ENCODE results near the gene STPG2.
"Not testable (repeated sequence)": the region's sequence is repeated elsewhere in the genome, so short reads cannot be mapped to it uniquely, and the experiment has no call there.

The STPG2 gene

DNA sequence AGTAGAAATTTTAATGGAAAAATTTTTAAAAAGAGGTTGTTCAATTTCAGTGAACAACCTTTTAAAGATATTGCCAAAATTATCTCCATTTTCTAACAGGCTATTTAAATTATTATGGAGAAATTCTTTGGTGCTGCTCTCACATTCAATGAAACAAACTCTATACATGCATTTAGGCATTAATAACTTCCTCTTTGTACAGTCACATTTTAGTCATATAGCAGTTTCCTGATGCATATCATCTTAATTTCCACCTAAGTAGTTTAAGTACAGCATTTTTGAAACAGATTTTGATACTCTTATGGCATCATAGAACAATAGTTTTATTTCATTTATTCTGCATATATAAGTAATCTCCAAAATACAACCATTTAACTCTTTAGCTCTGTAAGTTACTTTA lies 500.1 kb downstream of the STPG2 start:
- Histone ChIP-seq H3K4me3 (ENCODE audit: low read length) (no peak overlapping the region), H3K9me2 (replicated peaks; ENCODE audit: insufficient read depth, low read length) (no peaks in the 10 kb centered on the region), H3K4me2 (ENCODE audit: low read depth, low read length) (no peak overlapping the region), H3K79me2 (ENCODE audit: low read length) (no peaks in the 10 kb centered on the region), H3K27me3 (replicated peaks; ENCODE audit: insufficient read depth, low read length) (no peaks in the 10 kb centered on the region), H3K27ac (ENCODE audit: low read length) (no peak overlapping the region), H4K20me1 (ENCODE audit: insufficient read depth, low read length) (no peaks in the 10 kb centered on the region), H3K4me1 (ENCODE audit: low read length) (no peaks in the 10 kb centered on the region), H2AFZ (ENCODE audit: low read length) (no peak overlapping the region), H3F3A (ENCODE audit: insufficient read depth, low read length) (no peaks in the 10 kb centered on the region), H3K9ac (ENCODE audit: low read length) (no peak overlapping the region), H3K9me3 (replicated peaks; ENCODE audit: insufficient read depth, low read length) (no peaks in the 10 kb centered on the region), H3K36me3 (replicated peaks; ENCODE audit: insufficient read depth, low read length) (no peaks in the 10 kb centered on the region)
- DNase-seq: no peak
- TF ChIP-seq, protein P1, sequence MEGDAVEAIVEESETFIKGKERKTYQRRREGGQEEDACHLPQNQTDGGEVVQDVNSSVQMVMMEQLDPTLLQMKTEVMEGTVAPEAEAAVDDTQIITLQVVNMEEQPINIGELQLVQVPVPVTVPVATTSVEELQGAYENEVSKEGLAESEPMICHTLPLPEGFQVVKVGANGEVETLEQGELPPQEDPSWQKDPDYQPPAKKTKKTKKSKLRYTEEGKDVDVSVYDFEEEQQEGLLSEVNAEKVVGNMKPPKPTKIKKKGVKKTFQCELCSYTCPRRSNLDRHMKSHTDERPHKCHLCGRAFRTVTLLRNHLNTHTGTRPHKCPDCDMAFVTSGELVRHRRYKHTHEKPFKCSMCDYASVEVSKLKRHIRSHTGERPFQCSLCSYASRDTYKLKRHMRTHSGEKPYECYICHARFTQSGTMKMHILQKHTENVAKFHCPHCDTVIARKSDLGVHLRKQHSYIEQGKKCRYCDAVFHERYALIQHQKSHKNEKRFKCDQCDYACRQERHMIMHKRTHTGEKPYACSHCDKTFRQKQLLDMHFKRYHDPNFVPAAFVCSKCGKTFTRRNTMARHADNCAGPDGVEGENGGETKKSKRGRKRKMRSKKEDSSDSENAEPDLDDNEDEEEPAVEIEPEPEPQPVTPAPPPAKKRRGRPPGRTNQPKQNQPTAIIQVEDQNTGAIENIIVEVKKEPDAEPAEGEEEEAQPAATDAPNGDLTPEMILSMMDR (IDR thresholded peaks at IDR 0.05; ENCODE audit: low read length): no peak
- TF ChIP-seq EZH2 (optimal IDR thresholded peaks at IDR 0.05; ENCODE audit: low read depth, low read length) (no peak), EZH2phosphoT487 (IDR thresholded peaks at IDR 0.05; ENCODE audit: low read length) (no peak)

DNA sequence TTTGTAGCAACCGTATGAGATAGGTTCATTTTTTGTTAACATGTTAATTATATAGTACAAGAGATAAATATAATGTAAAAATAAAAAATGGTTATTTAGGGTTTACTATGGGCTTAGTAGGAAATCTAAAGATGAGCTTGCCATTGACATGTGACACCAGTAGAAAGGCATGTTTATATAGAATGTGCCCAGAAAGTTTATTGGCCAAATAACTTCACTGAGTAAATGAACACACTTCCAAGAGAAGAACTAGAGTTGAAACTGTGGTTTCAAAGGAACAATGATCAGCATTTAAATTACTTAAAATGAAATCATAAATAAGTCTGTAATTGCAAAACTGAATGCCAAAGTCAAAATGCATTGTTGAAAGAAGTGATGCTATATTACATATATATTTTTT lies 503.3 kb downstream of the STPG2 start:
- no peak overlapping the region for H3K27ac ChIP-seq (ENCODE audit: low read length)
- DNase-seq: no peak
- H3K79me2 ChIP-seq (ENCODE audit: low read length): no peaks in the 10 kb centered on the region
- H3K27me3 ChIP-seq (replicated peaks; ENCODE audit: insufficient read depth, low read length): no peaks in the 10 kb centered on the region
- H2AFZ ChIP-seq (ENCODE audit: low read length): no peak overlapping the region
- no peaks in the 10 kb centered on the region for H3K9me3 ChIP-seq (replicated peaks; ENCODE audit: insufficient read depth, low read length)
- H4K20me1 ChIP-seq (ENCODE audit: insufficient read depth, low read length): no peaks in the 10 kb centered on the region
- no peak overlapping the region for H3K9ac ChIP-seq (ENCODE audit: low read length)
- H3F3A ChIP-seq (ENCODE audit: insufficient read depth, low read length): no peaks in the 10 kb centered on the region
- no peaks in the 10 kb centered on the region for H3K4me1 ChIP-seq (ENCODE audit: low read length)
- no peaks in the 10 kb centered on the region for H3K36me3 ChIP-seq (replicated peaks; ENCODE audit: insufficient read depth, low read length)
- H3K4me2 ChIP-seq (ENCODE audit: low read depth, low read length): no peak overlapping the region
- TF ChIP-seq EZH2phosphoT487 (IDR thresholded peaks at IDR 0.05; ENCODE audit: low read length) (no peak), EZH2 (optimal IDR thresholded peaks at IDR 0.05; ENCODE audit: low read depth, low read length) (no peak)
- TF ChIP-seq, protein P1 (IDR thresholded peaks at IDR 0.05; ENCODE audit: low read length): no peak
- H3K4me3 ChIP-seq (ENCODE audit: low read length): no peak overlapping the region
- no peaks in the 10 kb centered on the region for H3K9me2 ChIP-seq (replicated peaks; ENCODE audit: insufficient read depth, low read length)

- H2AFZ ChIP-seq (ENCODE audit: low read length); H4K20me1 ChIP-seq (ENCODE audit: insufficient read depth, low read length); H3K4me1 ChIP-seq (ENCODE audit: low read length); H3K27ac ChIP-seq (ENCODE audit: low read length); H3K36me3 ChIP-seq (replicated peaks; ENCODE audit: insufficient read depth, low read length); H3K4me2 ChIP-seq (ENCODE audit: low read depth, low read length); H3F3A ChIP-seq (ENCODE audit: insufficient read depth, low read length); H3K4me3 ChIP-seq (ENCODE audit: low read length); H3K9me3 ChIP-seq (replicated peaks; ENCODE audit: insufficient read depth, low read length); H3K9me2 ChIP-seq (replicated peaks; ENCODE audit: insufficient read depth, low read length); H3K9ac ChIP-seq (ENCODE audit: low read length); H3K27me3 ChIP-seq (replicated peaks; ENCODE audit: insufficient read depth, low read length); H3K79me2 ChIP-seq (ENCODE audit: low read length); DNase-seq: not testable (repeated sequence)
Measured at GRCh38 chr4:97633831-97634230, 509.4 kb downstream of the STPG2 start.

DNA sequence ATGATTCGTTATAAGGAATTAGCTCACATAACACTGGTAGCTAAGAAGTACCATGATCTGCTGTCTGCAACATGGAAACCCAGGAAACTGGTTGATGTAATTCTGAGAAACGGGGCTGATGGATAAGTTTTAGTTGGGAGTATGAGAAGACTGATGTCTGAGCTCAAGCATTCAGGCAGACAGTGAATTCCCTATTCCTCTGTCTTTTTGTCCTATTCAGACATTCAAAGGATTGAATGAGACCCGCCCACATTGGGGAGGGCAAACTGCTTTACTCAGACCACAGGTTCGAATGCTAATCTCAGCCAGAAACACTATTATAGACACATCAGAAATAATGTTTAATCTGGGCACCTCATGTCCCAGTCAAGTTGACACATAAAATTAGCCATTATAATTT lies 515.5 kb downstream of the STPG2 start:
- TF ChIP-seq, protein P1 (IDR thresholded peaks at IDR 0.05; ENCODE audit: low read length): no peak
- TF ChIP-seq EZH2phosphoT487 (IDR thresholded peaks at IDR 0.05; ENCODE audit: low read length): no peak
- no peak for TF ChIP-seq EZH2 (optimal IDR thresholded peaks at IDR 0.05; ENCODE audit: low read depth, low read length)
- no peaks in the 10 kb centered on the region for H3K36me3 ChIP-seq (replicated peaks; ENCODE audit: insufficient read depth, low read length)
- DNase-seq: no peak
- H3K27me3 ChIP-seq (replicated peaks; ENCODE audit: insufficient read depth, low read length): no peaks in the 10 kb centered on the region
- H3K9ac ChIP-seq (ENCODE audit: low read length): no peak overlapping the region
- H3K4me3 ChIP-seq (ENCODE audit: low read length): no peak overlapping the region
- no peak overlapping the region for H3K4me2 ChIP-seq (ENCODE audit: low read depth, low read length)
- no peaks in the 10 kb centered on the region for H3K4me1 ChIP-seq (ENCODE audit: low read length)
- H2AFZ ChIP-seq (ENCODE audit: low read length): no peak overlapping the region
- H3K9me3 ChIP-seq (replicated peaks; ENCODE audit: insufficient read depth, low read length): no peaks in the 10 kb centered on the region; the same call in 1 of the 2 replicates
- no peaks in the 10 kb centered on the region for H4K20me1 ChIP-seq (ENCODE audit: insufficient read depth, low read length)
- no peaks in the 10 kb centered on the region for H3F3A ChIP-seq (ENCODE audit: insufficient read depth, low read length)
- no peaks in the 10 kb centered on the region for H3K9me2 ChIP-seq (replicated peaks; ENCODE audit: insufficient read depth, low read length)
- H3K79me2 ChIP-seq (ENCODE audit: low read length): no peaks in the 10 kb centered on the region
- no peak overlapping the region for H3K27ac ChIP-seq (ENCODE audit: low read length)
